ENCODE results near the gene NLGN1.

Gene NLGN1

GRCh38 chr3:173945806-173946205, 548.3 kb downstream of the NLGN1 start:
- H3K36me3 ChIP-seq (ENCODE audit: control insufficient read depth in 4 of 4, insufficient read depth in 4 of 4, low read length in 3 of 4) = no peaks in the 10 kb centered on the region
- no peak for DNase-seq
- CTCF ChIA-PET = no interaction called here
- peaks cover 0 to 3% (median 0%) of the 10 kb centered on the region in 4 experiments for H3K4me1 ChIP-seq (ENCODE audit: control extremely low read depth in 1 of 4, control insufficient read depth in 4 of 4, insufficient read depth in 4 of 4, low read length in 3 of 4)
- WGBS (ENCODE audit: insufficient coverage) = no CpG with 5 or more reads among the region's 1 CpG
- no peaks in the 10 kb centered on the region for H3K27me3 ChIP-seq (replicated peaks in 2 of 5; ENCODE audit: control insufficient read depth in 4 of 5, insufficient read depth in 5 of 5, low read length in 4 of 5)
- no peaks in the 10 kb centered on the region for H3K9me3 ChIP-seq (ENCODE audit: control extremely low read depth in 1 of 5, control insufficient read depth in 4 of 5, insufficient read depth in 2 of 5, low read depth in 1 of 5, low read length in 4 of 5)
- no peak overlapping the region for H3K27ac ChIP-seq (ENCODE audit: insufficient read depth in 1 of 2, low read depth in 1 of 2, low read length in 2 of 2, poor library complexity in 1 of 2, severe bottlenecking in 2 of 2)
- POLR2A ChIA-PET = no interaction called here
- H3K4me3 ChIP-seq (ENCODE audit: control insufficient read depth in 1 of 7, extremely low read depth in 1 of 7, insufficient read depth in 4 of 7, low read depth in 2 of 7, low read length in 6 of 7) = no peak overlapping the region

GRCh38 chr3:173954647-173955046, 557.1 kb downstream of the NLGN1 start:
- no peak for DNase-seq
- POLR2A ChIA-PET = no interaction called here
- peaks cover 0 to 10% (median 5%) of the 10 kb centered on the region in 5 experiments for H3K9me3 ChIP-seq (ENCODE audit: control extremely low read depth in 1 of 5, control insufficient read depth in 4 of 5, insufficient read depth in 2 of 5, low read depth in 1 of 5, low read length in 4 of 5)
- 100% methylated on average over 1 of the region's 2 CpGs for WGBS (ENCODE audit: insufficient coverage)
- no peaks in the 10 kb centered on the region for H3K27me3 ChIP-seq (replicated peaks in 2 of 5; ENCODE audit: control insufficient read depth in 4 of 5, insufficient read depth in 5 of 5, low read length in 4 of 5)
- CTCF ChIA-PET = no interaction called here
- H3K27ac ChIP-seq (ENCODE audit: insufficient read depth in 1 of 2, low read depth in 1 of 2, low read length in 2 of 2, poor library complexity in 1 of 2, severe bottlenecking in 2 of 2) = no peak overlapping the region
- no peaks in the 10 kb centered on the region for H3K4me1 ChIP-seq (ENCODE audit: control extremely low read depth in 1 of 4, control insufficient read depth in 4 of 4, insufficient read depth in 4 of 4, low read length in 3 of 4)
- no peak overlapping the region for H3K4me3 ChIP-seq (ENCODE audit: control insufficient read depth in 1 of 7, extremely low read depth in 1 of 7, insufficient read depth in 4 of 7, low read depth in 2 of 7, low read length in 6 of 7)
- H3K36me3 ChIP-seq (ENCODE audit: control insufficient read depth in 4 of 4, insufficient read depth in 4 of 4, low read length in 3 of 4) = no peaks in the 10 kb centered on the region

- no peaks in the 10 kb centered on the region for H3K27me3 ChIP-seq (replicated peaks in 2 of 5; ENCODE audit: control insufficient read depth in 4 of 5, insufficient read depth in 5 of 5, low read length in 4 of 5)
- H3K36me3 ChIP-seq (ENCODE audit: control insufficient read depth in 4 of 4, insufficient read depth in 4 of 4, low read length in 3 of 4) = no peaks in the 10 kb centered on the region
- 93% methylated on average over 3 of the region's 4 CpGs for WGBS (ENCODE audit: insufficient coverage)
- H3K9me3 ChIP-seq (ENCODE audit: control extremely low read depth in 1 of 5, control insufficient read depth in 4 of 5, insufficient read depth in 2 of 5, low read depth in 1 of 5, low read length in 4 of 5) = peaks cover 0 to 10% (median 5%) of the 10 kb centered on the region in 5 experiments
- no peak overlapping the region for H3K4me3 ChIP-seq (ENCODE audit: control insufficient read depth in 1 of 7, extremely low read depth in 1 of 7, insufficient read depth in 4 of 7, low read depth in 2 of 7, low read length in 6 of 7)
- H3K4me1 ChIP-seq (ENCODE audit: control extremely low read depth in 1 of 4, control insufficient read depth in 4 of 4, insufficient read depth in 4 of 4, low read length in 3 of 4) = no peaks in the 10 kb centered on the region
- DNase-seq = no peak
- ChIA-PET POLR2A (no interaction called here), CTCF (no interaction called here)
- no peak overlapping the region for H3K27ac ChIP-seq (ENCODE audit: insufficient read depth in 1 of 2, low read depth in 1 of 2, low read length in 2 of 2, poor library complexity in 1 of 2, severe bottlenecking in 2 of 2)
These were observed 560.1 kb downstream of the NLGN1 start for GRCh38 chr3:173957646-173958045.

- H3K27ac ChIP-seq (ENCODE audit: insufficient read depth in 1 of 2, low read depth in 1 of 2, low read length in 2 of 2, poor library complexity in 1 of 2, severe bottlenecking in 2 of 2) = no peak overlapping the region
- H3K4me1 ChIP-seq (ENCODE audit: control extremely low read depth in 1 of 4, control insufficient read depth in 4 of 4, insufficient read depth in 4 of 4, low read length in 3 of 4) = no peaks in the 10 kb centered on the region
- peaks cover 0 to 10% (median 5%) of the 10 kb centered on the region in 5 experiments for H3K9me3 ChIP-seq (ENCODE audit: control extremely low read depth in 1 of 5, control insufficient read depth in 4 of 5, insufficient read depth in 2 of 5, low read depth in 1 of 5, low read length in 4 of 5)
- no peaks in the 10 kb centered on the region for H3K27me3 ChIP-seq (replicated peaks in 2 of 5; ENCODE audit: control insufficient read depth in 4 of 5, insufficient read depth in 5 of 5, low read length in 4 of 5)
- no peak for DNase-seq
- H3K36me3 ChIP-seq (ENCODE audit: control insufficient read depth in 4 of 4, insufficient read depth in 4 of 4, low read length in 3 of 4) = no peaks in the 10 kb centered on the region
- H3K4me3 ChIP-seq (ENCODE audit: control insufficient read depth in 1 of 7, extremely low read depth in 1 of 7, insufficient read depth in 4 of 7, low read depth in 2 of 7, low read length in 6 of 7) = no peak overlapping the region
- POLR2A ChIA-PET = no interaction called here
- WGBS (ENCODE audit: insufficient coverage) = 98% methylated on average over 5 of the region's 6 CpGs
- CTCF ChIA-PET = no interaction called here
These were observed 561.3 kb downstream of the NLGN1 start for GRCh38 chr3:173958805-173959204.

GRCh38 chr3:173970281-173970680, 572.7 kb downstream of the NLGN1 start:
- Histone ChIP-seq H3K27ac (ENCODE audit: insufficient read depth in 1 of 2, low read depth in 1 of 2, low read length in 2 of 2, poor library complexity in 1 of 2, severe bottlenecking in 2 of 2) (no peak overlapping the region), H3K27me3 (replicated peaks in 2 of 5; ENCODE audit: control insufficient read depth in 4 of 5, insufficient read depth in 5 of 5, low read length in 4 of 5) (no peaks in the 10 kb centered on the region), H3K4me3 (ENCODE audit: control insufficient read depth in 1 of 7, extremely low read depth in 1 of 7, insufficient read depth in 4 of 7, low read depth in 2 of 7, low read length in 6 of 7) (no peak overlapping the region), H3K36me3 (ENCODE audit: control insufficient read depth in 4 of 4, insufficient read depth in 4 of 4, low read length in 3 of 4) (no peaks in the 10 kb centered on the region), H3K4me1 (ENCODE audit: control extremely low read depth in 1 of 4, control insufficient read depth in 4 of 4, insufficient read depth in 4 of 4, low read length in 3 of 4) (no peaks in the 10 kb centered on the region), H3K9me3 (ENCODE audit: control extremely low read depth in 1 of 5, control insufficient read depth in 4 of 5, insufficient read depth in 2 of 5, low read depth in 1 of 5, low read length in 4 of 5) (no peaks in the 10 kb centered on the region)
- DNase-seq = no peak
- POLR2A ChIA-PET = no interaction called here
- CTCF ChIA-PET = no interaction called here
- WGBS (ENCODE audit: insufficient coverage) = 98% methylated on average over 4 of the region's 4 CpGs

- Histone ChIP-seq H3K9me3 (ENCODE audit: control extremely low read depth in 1 of 5, control insufficient read depth in 4 of 5, insufficient read depth in 2 of 5, low read depth in 1 of 5, low read length in 4 of 5) (no peaks in the 10 kb centered on the region), H3K4me3 (ENCODE audit: control insufficient read depth in 1 of 7, extremely low read depth in 1 of 7, insufficient read depth in 4 of 7, low read depth in 2 of 7, low read length in 6 of 7) (no peak overlapping the region), H3K4me1 (ENCODE audit: control extremely low read depth in 1 of 4, control insufficient read depth in 4 of 4, insufficient read depth in 4 of 4, low read length in 3 of 4) (no peaks in the 10 kb centered on the region), H3K27me3 (replicated peaks in 2 of 5; ENCODE audit: control insufficient read depth in 4 of 5, insufficient read depth in 5 of 5, low read length in 4 of 5) (no peaks in the 10 kb centered on the region), H3K36me3 (ENCODE audit: control insufficient read depth in 4 of 4, insufficient read depth in 4 of 4, low read length in 3 of 4) (no peaks in the 10 kb centered on the region), H3K27ac (ENCODE audit: insufficient read depth in 1 of 2, low read depth in 1 of 2, low read length in 2 of 2, poor library complexity in 1 of 2, severe bottlenecking in 2 of 2) (no peak overlapping the region)
- DNase-seq = no peak
- ChIA-PET POLR2A (no interaction called here), CTCF (no interaction called here)
- WGBS (ENCODE audit: insufficient coverage) = 89% methylated on average over 1 of the region's 1 CpG
These were observed 578.7 kb downstream of the NLGN1 start for GRCh38 chr3:173976281-173976680.

GRCh38 chr3:173977747-173978146, 580.2 kb downstream of the NLGN1 start:
- no peak for DNase-seq
- no peak overlapping the region for H3K4me3 ChIP-seq (ENCODE audit: control insufficient read depth in 1 of 7, extremely low read depth in 1 of 7, insufficient read depth in 4 of 7, low read depth in 2 of 7, low read length in 6 of 7)
- no peaks in the 10 kb centered on the region for H3K4me1 ChIP-seq (ENCODE audit: control extremely low read depth in 1 of 4, control insufficient read depth in 4 of 4, insufficient read depth in 4 of 4, low read length in 3 of 4)
- WGBS (ENCODE audit: insufficient coverage) = 88% methylated on average over 2 of the region's 2 CpGs
- CTCF ChIA-PET = no interaction called here
- no peaks in the 10 kb centered on the region for H3K27me3 ChIP-seq (replicated peaks in 2 of 5; ENCODE audit: control insufficient read depth in 4 of 5, insufficient read depth in 5 of 5, low read length in 4 of 5)
- POLR2A ChIA-PET = no interaction called here
- H3K36me3 ChIP-seq (ENCODE audit: control insufficient read depth in 4 of 4, insufficient read depth in 4 of 4, low read length in 3 of 4) = no peaks in the 10 kb centered on the region
- no peak overlapping the region for H3K27ac ChIP-seq (ENCODE audit: insufficient read depth in 1 of 2, low read depth in 1 of 2, low read length in 2 of 2, poor library complexity in 1 of 2, severe bottlenecking in 2 of 2)
- no peaks in the 10 kb centered on the region for H3K9me3 ChIP-seq (ENCODE audit: control extremely low read depth in 1 of 5, control insufficient read depth in 4 of 5, insufficient read depth in 2 of 5, low read depth in 1 of 5, low read length in 4 of 5)

Data from common myeloid progenitor, CD34-positive (primary cell).